ENCODE results near the gene ST6GAL1. TPM values are rescaled to one million over a fixed set of nuclear protein-coding genes. Genes with fewer than 3 reads are reported as not detected.

The ST6GAL1 gene
- total RNA-seq, 1 donor from 2014 or later, result 15.8 TPM

- FAIRE-seq (no peak), DNase-seq (ENCODE audit: low read depth) (no peak)
- peaks cover 7% of the 10 kb centered on the region for H3K9me3 Mint-ChIP-seq (ENCODE audit: unreplicated experiment)
- H3K9ac ChIP-seq (ENCODE audit: low read length), result no peak overlapping the region
- TF ChIP-seq CTCF (IDR thresholded peaks at IDR 0.05; ENCODE audit: insufficient read depth, low read depth, low read length) (no peak), EZH2 (IDR thresholded peaks at IDR 0.05; ENCODE audit: insufficient read depth, low read length) (no peak)
- H3K4me3 Mint-ChIP-seq (ENCODE audit: unreplicated experiment), result no peak overlapping the region
- peaks cover 26% of the 10 kb centered on the region for H3K36me3 Mint-ChIP-seq (ENCODE audit: low read depth, unreplicated experiment)
- H4K20me1 ChIP-seq (ENCODE audit: insufficient read depth, low read length), result no peaks in the 10 kb centered on the region
- no peak overlapping the region for H2AFZ ChIP-seq (ENCODE audit: low read depth, low read length)
- H3K4me1 ChIP-seq (ENCODE audit: insufficient read depth, low read length), result no peaks in the 10 kb centered on the region
- no peak overlapping the region for H3K27ac Mint-ChIP-seq (ENCODE audit: unreplicated experiment)
- H3K27me3 Mint-ChIP-seq (ENCODE audit: low read depth, unreplicated experiment), result no peaks in the 10 kb centered on the region
- H3K9me3 ChIP-seq (ENCODE audit: insufficient read depth, low read depth, low read length), result no peaks in the 10 kb centered on the region
- H3K27me3 ChIP-seq (ENCODE audit: insufficient read depth, low read length), result no peaks in the 10 kb centered on the region
- no peak overlapping the region for H3K27ac ChIP-seq (ENCODE audit: low read depth, low read length)
- H3K36me3 ChIP-seq (ENCODE audit: insufficient read depth, low read length), result no peaks in the 10 kb centered on the region
- H3K4me3 ChIP-seq (ENCODE audit: insufficient read depth, low read depth, low read length), result no peak overlapping the region
- no peak overlapping the region for H3K4me2 ChIP-seq (ENCODE audit: low read length)
- no peaks in the 10 kb centered on the region for H3K4me1 Mint-ChIP-seq (ENCODE audit: low read depth, unreplicated experiment)
- H3K79me2 ChIP-seq (ENCODE audit: insufficient read depth, low read length), result no peaks in the 10 kb centered on the region
Observed at GRCh38 chr3:187072102-187072501, 141.8 kb downstream of the ST6GAL1 start.

GRCh38 chr3:187072511-187072910, 142.2 kb downstream of the ST6GAL1 start:
- no peak overlapping the region for H3K27ac Mint-ChIP-seq (ENCODE audit: unreplicated experiment)
- FAIRE-seq (no peak), DNase-seq (ENCODE audit: low read depth) (no peak)
- TF ChIP-seq CTCF (IDR thresholded peaks at IDR 0.05; ENCODE audit: insufficient read depth, low read depth, low read length) (no peak), EZH2 (IDR thresholded peaks at IDR 0.05; ENCODE audit: insufficient read depth, low read length) (no peak)
- H2AFZ ChIP-seq (ENCODE audit: low read depth, low read length), result no peak overlapping the region
- H3K9me3 ChIP-seq (ENCODE audit: insufficient read depth, low read depth, low read length), result no peaks in the 10 kb centered on the region
- no peaks in the 10 kb centered on the region for H3K79me2 ChIP-seq (ENCODE audit: insufficient read depth, low read length)
- H3K4me3 ChIP-seq (ENCODE audit: insufficient read depth, low read depth, low read length), result no peak overlapping the region
- H3K4me2 ChIP-seq (ENCODE audit: low read length), result no peak overlapping the region
- H3K36me3 ChIP-seq (ENCODE audit: insufficient read depth, low read length), result no peaks in the 10 kb centered on the region
- H3K9ac ChIP-seq (ENCODE audit: low read length), result no peak overlapping the region
- no peak overlapping the region for H3K27ac ChIP-seq (ENCODE audit: low read depth, low read length)
- no peaks in the 10 kb centered on the region for H3K27me3 Mint-ChIP-seq (ENCODE audit: low read depth, unreplicated experiment)
- no peaks in the 10 kb centered on the region for H3K27me3 ChIP-seq (ENCODE audit: insufficient read depth, low read length)
- no peaks in the 10 kb centered on the region for H3K4me1 ChIP-seq (ENCODE audit: insufficient read depth, low read length)
- no peaks in the 10 kb centered on the region for H4K20me1 ChIP-seq (ENCODE audit: insufficient read depth, low read length)
- peaks cover 7% of the 10 kb centered on the region for H3K9me3 Mint-ChIP-seq (ENCODE audit: unreplicated experiment)
- H3K4me3 Mint-ChIP-seq (ENCODE audit: unreplicated experiment), result no peak overlapping the region
- peaks cover 27% of the 10 kb centered on the region for H3K36me3 Mint-ChIP-seq (ENCODE audit: low read depth, unreplicated experiment)
- no peaks in the 10 kb centered on the region for H3K4me1 Mint-ChIP-seq (ENCODE audit: low read depth, unreplicated experiment)

GRCh38 chr3:187073581-187074098, 143.3 kb downstream of the ST6GAL1 start:
- no peak overlapping the region for H3K4me3 ChIP-seq (ENCODE audit: insufficient read depth, low read depth, low read length)
- no peaks in the 10 kb centered on the region for H3K79me2 ChIP-seq (ENCODE audit: insufficient read depth, low read length)
- FAIRE-seq, result no peak
- Mint-ChIP-seq H3K36me3 (ENCODE audit: low read depth, unreplicated experiment) (peaks cover 29% of the 10 kb centered on the region), H3K9me3 (ENCODE audit: unreplicated experiment) (peaks cover 7% of the 10 kb centered on the region), H3K4me3 (ENCODE audit: unreplicated experiment) (no peak overlapping the region), H3K27me3 (ENCODE audit: low read depth, unreplicated experiment) (no peaks in the 10 kb centered on the region), H3K27ac (ENCODE audit: unreplicated experiment) (no peak overlapping the region), H3K4me1 (ENCODE audit: low read depth, unreplicated experiment) (no peaks in the 10 kb centered on the region)
- no peaks in the 10 kb centered on the region for H3K36me3 ChIP-seq (ENCODE audit: insufficient read depth, low read length)
- no peak overlapping the region for H2AFZ ChIP-seq (ENCODE audit: low read depth, low read length)
- H3K4me2 ChIP-seq (ENCODE audit: low read length), result no peak overlapping the region
- H3K9ac ChIP-seq (ENCODE audit: low read length), result no peak overlapping the region
- H4K20me1 ChIP-seq (ENCODE audit: insufficient read depth, low read length), result no peaks in the 10 kb centered on the region
- TF ChIP-seq EZH2 (IDR thresholded peaks at IDR 0.05; ENCODE audit: insufficient read depth, low read length) (no peak), CTCF (IDR thresholded peaks at IDR 0.05; ENCODE audit: insufficient read depth, low read depth, low read length) (no peak)
- no peaks in the 10 kb centered on the region for H3K27me3 ChIP-seq (ENCODE audit: insufficient read depth, low read length)
- no peaks in the 10 kb centered on the region for H3K9me3 ChIP-seq (ENCODE audit: insufficient read depth, low read depth, low read length)
- no peaks in the 10 kb centered on the region for H3K4me1 ChIP-seq (ENCODE audit: insufficient read depth, low read length)
- H3K27ac ChIP-seq (ENCODE audit: low read depth, low read length), result no peak overlapping the region
- no peak for DNase-seq (ENCODE audit: low read depth)

Measured in astrocyte (in vitro differentiated cells and primary cell).